GM21423 (cell line): Measurements from ENCODE around the gene TP53RK.

Experiments used
- ATAC-seq: cut with Tn5 transposase; IDR thresholded peaks from one replicate; pipeline ENCODE4 v1.9.1; 2021; ENCODE audit warnings: mild to moderate bottlenecking, moderate library complexity; ENCODE audit not compliant: unreplicated experiment

Gene TP53RK

GRCh38 chr20:46708172-46708860 lies 19.1 kb upstream of the TP53RK start:
- no peak for ATAC-seq

GRCh38 chr20:46706242-46706641 lies 17.0 kb upstream of the TP53RK start:
- no peak for ATAC-seq

GRCh38 chr20:46705378-46705729 lies 16.1 kb upstream of the TP53RK start:
- ATAC-seq: no peak

- ATAC-seq: no peak
Observed at GRCh38 chr20:46704714-46705377, 15.6 kb upstream of the TP53RK start.

- ATAC-seq: no peak
Observed at GRCh38 chr20:46703435-46703834, 14.2 kb upstream of the TP53RK start.

- no peak for ATAC-seq
Observed at GRCh38 chr20:46702447-46703203, 13.4 kb upstream of the TP53RK start.

GRCh38 chr20:46701986-46702385 lies 12.7 kb upstream of the TP53RK start:
- ATAC-seq: no peak

- no peak for ATAC-seq
Observed at GRCh38 chr20:46701556-46701955, 12.3 kb upstream of the TP53RK start.

- ATAC-seq: no peak
Observed at GRCh38 chr20:46701057-46701456, 11.8 kb upstream of the TP53RK start.

GRCh38 chr20:46700481-46700880 lies 11.2 kb upstream of the TP53RK start:
- ATAC-seq: no peak

- no peak for ATAC-seq
Observed at GRCh38 chr20:46699651-46700359, 10.6 kb upstream of the TP53RK start.

GRCh38 chr20:46698788-46699187 lies 9.5 kb upstream of the TP53RK start:
- no peak for ATAC-seq

GRCh38 chr20:46696791-46697279 lies 7.6 kb upstream of the TP53RK start:
- no peak for ATAC-seq

- no peak for ATAC-seq
Observed at GRCh38 chr20:46695892-46696291, 6.6 kb upstream of the TP53RK start.

- ATAC-seq: no peak
Observed at GRCh38 chr20:46694484-46694883, 5.2 kb upstream of the TP53RK start.

GRCh38 chr20:46691196-46691595 lies 2.0 kb upstream of the TP53RK start:
- no peak for ATAC-seq

GRCh38 chr20:46690219-46691106 lies 1.2 kb upstream of the TP53RK start:
- ATAC-seq: no peak

GRCh38 chr20:46689754-46690085 lies 476 bp upstream of the TP53RK start:
- ATAC-seq: no peak

GRCh38 chr20:46688151-46689081 lies 828 bp downstream of the TP53RK start:
- ATAC-seq: no peak
